ENCODE data around the gene TNFRSF19. TPM values are rescaled to one million over a fixed set of nuclear protein-coding genes. Genes with fewer than 3 reads are reported as not detected.

The TNFRSF19 gene
- polyA plus RNA-seq, 1 donor, result 6.8 TPM

GRCh38 chr13:23636360-23636759 lies 66.1 kb downstream of the TNFRSF19 start:
- DNase-seq, result no peak
- no peaks in the 10 kb centered on the region for H3K4me1 ChIP-seq (ENCODE audit: control insufficient read depth, insufficient read depth, low read length)
- H3K27me3 ChIP-seq (ENCODE audit: control insufficient read depth, insufficient read depth, low read length), result no peaks in the 10 kb centered on the region
- no CpG with 5 or more reads among the region's 6 CpGs for WGBS (ENCODE audit: insufficient coverage, low lambda C conversion rate)
- H3K4me3 ChIP-seq (ENCODE audit: low read length), result no peak overlapping the region
- no peaks in the 10 kb centered on the region for H3K9me3 ChIP-seq (ENCODE audit: control insufficient read depth, low read depth, low read length)
- no peaks in the 10 kb centered on the region for H3K36me3 ChIP-seq (ENCODE audit: control insufficient read depth, insufficient read depth, low read length)
- H3K27ac ChIP-seq (ENCODE audit: low read length), result no peak overlapping the region

DNA sequence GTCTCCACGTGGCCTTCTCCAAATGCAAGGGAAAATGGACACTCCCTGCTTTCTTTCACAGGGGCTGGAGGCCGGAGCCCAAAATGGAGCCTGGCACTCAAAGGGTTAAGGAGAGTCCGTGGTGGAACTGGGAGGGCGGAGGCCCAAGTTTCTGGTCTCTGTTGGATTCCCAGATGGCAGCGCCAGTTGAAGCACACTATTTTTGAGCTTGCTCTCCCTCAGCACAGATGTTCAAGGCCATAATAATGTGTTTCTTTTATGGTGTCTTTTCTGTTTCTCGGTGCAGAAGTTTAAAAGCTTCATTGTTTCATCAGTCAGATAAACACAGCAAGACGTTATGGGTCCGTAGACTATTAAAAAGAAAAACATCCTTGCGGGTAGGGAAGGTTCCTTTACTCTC lies 67.6 kb downstream of the TNFRSF19 start:
- DNase-seq, result no peak
- WGBS (ENCODE audit: insufficient coverage, low lambda C conversion rate), result 31% methylated on average over 3 of the region's 9 CpGs
- no peaks in the 10 kb centered on the region for H3K36me3 ChIP-seq (ENCODE audit: control insufficient read depth, insufficient read depth, low read length)
- no peak overlapping the region for H3K4me3 ChIP-seq (ENCODE audit: low read length)
- no peaks in the 10 kb centered on the region for H3K4me1 ChIP-seq (ENCODE audit: control insufficient read depth, insufficient read depth, low read length)
- H3K9me3 ChIP-seq (ENCODE audit: control insufficient read depth, low read depth, low read length), result no peaks in the 10 kb centered on the region
- H3K27me3 ChIP-seq (ENCODE audit: control insufficient read depth, insufficient read depth, low read length), result no peaks in the 10 kb centered on the region
- no peak overlapping the region for H3K27ac ChIP-seq (ENCODE audit: low read length)

GRCh38 chr13:23639674-23640073 lies 69.5 kb downstream of the TNFRSF19 start:
- Histone ChIP-seq H3K9me3 (ENCODE audit: control insufficient read depth, low read depth, low read length) (no peaks in the 10 kb centered on the region), H3K36me3 (ENCODE audit: control insufficient read depth, insufficient read depth, low read length) (no peaks in the 10 kb centered on the region), H3K27me3 (ENCODE audit: control insufficient read depth, insufficient read depth, low read length) (no peaks in the 10 kb centered on the region), H3K4me1 (ENCODE audit: control insufficient read depth, insufficient read depth, low read length) (no peaks in the 10 kb centered on the region), H3K27ac (ENCODE audit: low read length) (no peak overlapping the region), H3K4me3 (ENCODE audit: low read length) (no peak overlapping the region)
- DNase-seq, result no peak
- WGBS (ENCODE audit: insufficient coverage, low lambda C conversion rate), result 83% methylated on average over 1 of the region's 6 CpGs

- no peak overlapping the region for H3K27ac ChIP-seq (ENCODE audit: low read length)
- H3K4me3 ChIP-seq (ENCODE audit: low read length), result no peak overlapping the region
- WGBS (ENCODE audit: insufficient coverage, low lambda C conversion rate), result 90% methylated on average over 2 of the region's 4 CpGs
- no peaks in the 10 kb centered on the region for H3K36me3 ChIP-seq (ENCODE audit: control insufficient read depth, insufficient read depth, low read length)
- no peaks in the 10 kb centered on the region for H3K9me3 ChIP-seq (ENCODE audit: control insufficient read depth, low read depth, low read length)
- H3K4me1 ChIP-seq (ENCODE audit: control insufficient read depth, insufficient read depth, low read length), result no peaks in the 10 kb centered on the region
- DNase-seq, result no peak
- no peaks in the 10 kb centered on the region for H3K27me3 ChIP-seq (ENCODE audit: control insufficient read depth, insufficient read depth, low read length)
Observed at GRCh38 chr13:23642110-23642509, 71.9 kb downstream of the TNFRSF19 start.

DNA sequence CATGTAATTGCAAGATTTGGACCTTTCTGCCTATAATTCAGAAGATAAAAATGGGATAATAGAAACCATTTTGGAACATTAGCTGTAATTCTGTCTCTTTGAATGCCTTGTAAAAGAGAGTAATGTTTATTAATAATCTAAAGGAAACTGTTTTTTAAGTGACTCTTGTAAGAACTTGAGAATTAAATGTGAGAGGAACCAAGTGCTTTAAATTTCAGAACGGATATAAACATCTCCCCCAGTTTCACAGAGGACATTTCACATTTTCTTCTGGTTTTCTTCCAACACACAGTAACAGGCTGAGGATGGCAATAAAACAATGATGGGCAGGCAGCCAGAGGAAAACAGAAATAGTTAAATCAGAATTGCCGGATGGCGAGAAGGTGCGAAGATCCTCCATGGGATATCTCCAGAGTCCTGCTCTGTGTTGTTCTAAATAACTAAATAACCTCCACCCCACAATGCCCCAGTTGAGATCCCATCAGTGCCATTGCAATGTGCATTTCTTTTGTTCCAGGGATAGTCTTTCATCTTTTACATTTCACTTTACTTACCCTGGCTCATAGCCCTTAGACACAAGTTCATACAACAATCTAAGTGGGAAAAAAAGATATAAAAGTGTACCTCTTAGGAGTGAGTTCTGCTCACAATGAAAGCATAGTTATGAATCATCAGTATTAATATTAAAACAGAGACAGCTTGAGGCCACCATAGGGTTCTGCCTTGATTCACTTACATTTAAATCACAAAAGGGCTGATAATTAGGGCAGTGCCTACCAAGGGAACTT lies 73.3 kb downstream of the TNFRSF19 start:
- WGBS (ENCODE audit: insufficient coverage, low lambda C conversion rate), result 80% methylated on average over 1 of the region's 4 CpGs

GRCh38 chr13:23644126-23644419 lies 73.9 kb downstream of the TNFRSF19 start:
- Histone ChIP-seq H3K27ac (ENCODE audit: low read length) (no peak overlapping the region), H3K36me3 (ENCODE audit: control insufficient read depth, insufficient read depth, low read length) (no peaks in the 10 kb centered on the region), H3K9me3 (ENCODE audit: control insufficient read depth, low read depth, low read length) (no peaks in the 10 kb centered on the region), H3K27me3 (ENCODE audit: control insufficient read depth, insufficient read depth, low read length) (no peaks in the 10 kb centered on the region), H3K4me3 (ENCODE audit: low read length) (no peak overlapping the region), H3K4me1 (ENCODE audit: control insufficient read depth, insufficient read depth, low read length) (no peaks in the 10 kb centered on the region)
- WGBS (ENCODE audit: insufficient coverage, low lambda C conversion rate), result no CpG with 5 or more reads among the region's 2 CpGs
- no peak for DNase-seq

More for the DNA sequence above, 73.3 kb downstream of the TNFRSF19 start:
- no peak overlapping the region for H3K27ac ChIP-seq (ENCODE audit: low read length)
- no peak for DNase-seq
- H3K27me3 ChIP-seq (ENCODE audit: control insufficient read depth, insufficient read depth, low read length), result no peaks in the 10 kb centered on the region
- H3K9me3 ChIP-seq (ENCODE audit: control insufficient read depth, low read depth, low read length), result no peaks in the 10 kb centered on the region
- no peak overlapping the region for H3K4me3 ChIP-seq (ENCODE audit: low read length)
- no peaks in the 10 kb centered on the region for H3K4me1 ChIP-seq (ENCODE audit: control insufficient read depth, insufficient read depth, low read length)
- no peaks in the 10 kb centered on the region for H3K36me3 ChIP-seq (ENCODE audit: control insufficient read depth, insufficient read depth, low read length)

GRCh38 chr13:23644527-23645138 lies 74.4 kb downstream of the TNFRSF19 start:
- no CpG with 5 or more reads among the region's 5 CpGs for WGBS (ENCODE audit: insufficient coverage, low lambda C conversion rate)
- Histone ChIP-seq H3K9me3 (ENCODE audit: control insufficient read depth, low read depth, low read length) (no peaks in the 10 kb centered on the region), H3K4me1 (ENCODE audit: control insufficient read depth, insufficient read depth, low read length) (no peaks in the 10 kb centered on the region), H3K36me3 (ENCODE audit: control insufficient read depth, insufficient read depth, low read length) (no peaks in the 10 kb centered on the region), H3K4me3 (ENCODE audit: low read length) (no peak overlapping the region), H3K27ac (ENCODE audit: low read length) (no peak overlapping the region), H3K27me3 (ENCODE audit: control insufficient read depth, insufficient read depth, low read length) (no peaks in the 10 kb centered on the region)
- DNase-seq, result no peak

- Histone ChIP-seq H3K36me3 (ENCODE audit: control insufficient read depth, insufficient read depth, low read length) (no peaks in the 10 kb centered on the region), H3K4me1 (ENCODE audit: control insufficient read depth, insufficient read depth, low read length) (no peaks in the 10 kb centered on the region), H3K27ac (ENCODE audit: low read length) (no peak overlapping the region), H3K27me3 (ENCODE audit: control insufficient read depth, insufficient read depth, low read length) (no peaks in the 10 kb centered on the region), H3K9me3 (ENCODE audit: control insufficient read depth, low read depth, low read length) (no peaks in the 10 kb centered on the region), H3K4me3 (ENCODE audit: low read length) (no peak overlapping the region)
- no CpG with 5 or more reads among the region's 5 CpGs for WGBS (ENCODE audit: insufficient coverage, low lambda C conversion rate)
- DNase-seq, result no peak
Observed at GRCh38 chr13:23645851-23646250, 75.6 kb downstream of the TNFRSF19 start.

GRCh38 chr13:23651439-23651838 lies 81.2 kb downstream of the TNFRSF19 start:
- Histone ChIP-seq H3K4me3 (ENCODE audit: low read length) (no peak overlapping the region), H3K4me1 (ENCODE audit: control insufficient read depth, insufficient read depth, low read length) (no peaks in the 10 kb centered on the region), H3K27me3 (ENCODE audit: control insufficient read depth, insufficient read depth, low read length) (no peaks in the 10 kb centered on the region), H3K9me3 (ENCODE audit: control insufficient read depth, low read depth, low read length) (no peaks in the 10 kb centered on the region), H3K27ac (ENCODE audit: low read length) (no peak overlapping the region), H3K36me3 (ENCODE audit: control insufficient read depth, insufficient read depth, low read length) (no peaks in the 10 kb centered on the region)
- WGBS (ENCODE audit: insufficient coverage, low lambda C conversion rate), result no CpG with 5 or more reads among the region's 1 CpG
- no peak for DNase-seq

DNA sequence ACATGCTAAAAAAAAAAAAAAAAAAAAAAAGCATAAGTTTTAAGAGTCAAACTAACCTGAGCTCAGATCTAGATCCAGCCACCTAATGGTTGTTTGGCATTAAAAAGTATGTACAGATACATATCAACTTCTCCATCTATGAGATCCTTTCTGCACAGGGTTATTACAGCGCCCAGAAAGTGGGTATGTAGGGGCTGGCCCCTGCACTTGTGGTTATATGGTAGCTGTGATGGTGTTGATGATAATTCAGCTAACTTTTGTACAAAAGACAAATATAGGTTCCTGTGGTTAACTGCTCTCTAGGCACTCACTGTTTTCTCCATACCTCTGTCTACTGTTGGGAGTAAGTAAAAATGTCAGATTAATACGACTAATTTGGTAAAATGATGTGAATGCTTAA lies 81.7 kb downstream of the TNFRSF19 start:
- H3K36me3 ChIP-seq (ENCODE audit: control insufficient read depth, insufficient read depth, low read length), result no peaks in the 10 kb centered on the region
- no peaks in the 10 kb centered on the region for H3K4me1 ChIP-seq (ENCODE audit: control insufficient read depth, insufficient read depth, low read length)
- no peak overlapping the region for H3K27ac ChIP-seq (ENCODE audit: low read length)
- H3K9me3 ChIP-seq (ENCODE audit: control insufficient read depth, low read depth, low read length), result no peaks in the 10 kb centered on the region
- DNase-seq, result no peak
- no peak overlapping the region for H3K4me3 ChIP-seq (ENCODE audit: low read length)
- H3K27me3 ChIP-seq (ENCODE audit: control insufficient read depth, insufficient read depth, low read length), result no peaks in the 10 kb centered on the region
- 88% methylated on average over 1 of the region's 2 CpGs for WGBS (ENCODE audit: insufficient coverage, low lambda C conversion rate)
